ENCODE data around the gene SHROOM1. TPM values are rescaled to one million over a fixed set of nuclear protein-coding genes. Genes with fewer than 3 reads are reported as not detected.
"Not testable (repeated sequence)": the region's sequence is repeated elsewhere in the genome, so short reads cannot be mapped to it uniquely, and the experiment has no call there.

The SHROOM1 gene
- total and polyA plus RNA-seq, 2 donors (not counting 3 experiments of a cell fraction or from before 2014, with no cell fraction given), result 12.8 to 20.9 TPM

- intact Hi-C loops (cut with micrococcal nuclease), result no loop called here
- dilution Hi-C loops (cut with MboI; ENCODE audit: extremely low pct_ligation_motif_present, low sequenced_read_pairs), result no loop called here
- Histone ChIP-seq H3K27me3 (ENCODE audit: control insufficient read depth in 2 of 2, insufficient read depth in 2 of 2, low read length in 2 of 2) (peaks cover 0 to 2% of the 10 kb centered on the region in 2 experiments), H3K9me1 (replicated peaks; ENCODE audit: control insufficient read depth, extremely low read depth, insufficient read depth, low read length) (no peaks in the 10 kb centered on the region), H2AFZ (ENCODE audit: low read depth, low read length) (no peak overlapping the region), H3K79me2 (ENCODE audit: control insufficient read depth, insufficient read depth, low read length) (no peaks in the 10 kb centered on the region), H3K9ac (replicated peaks; ENCODE audit: extremely low read depth, insufficient read depth, low read length) (no peak overlapping the region), H3K9me3 (replicated peaks; ENCODE audit: control insufficient read depth, insufficient read depth, low read length) (no peaks in the 10 kb centered on the region), H3K4me3 (replicated peaks in 1 of 3; ENCODE audit: insufficient read depth in 1 of 3, low read depth in 1 of 3, low read length in 3 of 3) (no peak overlapping the region), H3K27ac (ENCODE audit: insufficient read depth, low read depth, low read length) (no peak overlapping the region), H3K4me2 (ENCODE audit: insufficient read depth, low read length) (no peak overlapping the region), H3K4me1 (ENCODE audit: control insufficient read depth, extremely low read depth, insufficient read depth, low read length) (no peaks in the 10 kb centered on the region), H3K36me3 (ENCODE audit: control insufficient read depth in 2 of 2, extremely low read depth in 1 of 2, insufficient read depth in 2 of 2, low read length in 2 of 2) (no peaks in the 10 kb centered on the region), H4K20me1 (replicated peaks; ENCODE audit: control insufficient read depth, extremely low read depth, insufficient read depth, low read length) (no peaks in the 10 kb centered on the region)
- TF ChIP-seq POLR2A (IDR thresholded peaks at IDR 0.05; ENCODE audit: low read depth, low read length) (no peak), FOS (IDR thresholded peaks at IDR 0.05; ENCODE audit: borderline replicate concordance, insufficient read depth, low read length) (no peak), GATA2 (IDR thresholded peaks at IDR 0.05; ENCODE audit: insufficient read depth, insufficient read length, low read depth, low read length) (no peak), POLR2AphosphoS5 (IDR thresholded peaks at IDR 0.05; ENCODE audit: insufficient read depth, low read depth, low read length) (no peak), JUN (IDR thresholded peaks at IDR 0.05; ENCODE audit: borderline replicate concordance, insufficient read depth, insufficient read length, low read depth) (no peak), MAX (IDR thresholded peaks at IDR 0.05; ENCODE audit: insufficient read depth, insufficient read length) (no peak), EZH2 (IDR thresholded peaks at IDR 0.05; ENCODE audit: borderline replicate concordance, low read depth, low read length, severe bottlenecking) (no peak), MYC (IDR thresholded peaks at IDR 0.05; ENCODE audit: low read depth, low read length) (no peak), CTCF (IDR thresholded peaks at IDR 0.05; ENCODE audit: extremely low read depth in 1 of 2, insufficient read depth in 1 of 2, low read depth in 1 of 2, low read length in 2 of 2) (no peak)
- FAIRE-seq (no peak), DNase-seq (ENCODE audit: low read depth, low spot score) (no peak)
- POLR2A ChIA-PET, result no interaction called here
- CTCF ChIA-PET, result no interaction called here
- no TSS peak for BruUV-seq (replicated peaks)
Observed at GRCh38 chr5:132856011-132856410, 25.6 kb upstream of the SHROOM1 start.

- CTCF ChIA-PET, result interaction anchor here (0.8 to 2.2 kb wide), 5 partner anchors 9 to 35 kb away, joined by 3 to 13 read pairs (median 4); no protein-coding TSS in a partner anchor
- H3K27ac ChIP-seq (ENCODE audit: insufficient read depth, low read depth, low read length); H4K20me1 ChIP-seq (replicated peaks; ENCODE audit: control insufficient read depth, extremely low read depth, insufficient read depth, low read length); dilution Hi-C loops (cut with MboI; ENCODE audit: extremely low pct_ligation_motif_present, low sequenced_read_pairs); H2AFZ ChIP-seq (ENCODE audit: low read depth, low read length); DNase-seq (ENCODE audit: low read depth, low spot score); H3K4me2 ChIP-seq (ENCODE audit: insufficient read depth, low read length); H3K27me3 ChIP-seq (ENCODE audit: control insufficient read depth in 2 of 2, insufficient read depth in 2 of 2, low read length in 2 of 2); H3K9me3 ChIP-seq (replicated peaks; ENCODE audit: control insufficient read depth, insufficient read depth, low read length); BruUV-seq (replicated peaks); H3K79me2 ChIP-seq (ENCODE audit: control insufficient read depth, insufficient read depth, low read length); FAIRE-seq; H3K4me1 ChIP-seq (ENCODE audit: control insufficient read depth, extremely low read depth, insufficient read depth, low read length); POLR2A ChIA-PET; H3K9ac ChIP-seq (replicated peaks; ENCODE audit: extremely low read depth, insufficient read depth, low read length); H3K36me3 ChIP-seq (ENCODE audit: control insufficient read depth in 2 of 2, extremely low read depth in 1 of 2, insufficient read depth in 2 of 2, low read length in 2 of 2); H3K9me1 ChIP-seq (replicated peaks; ENCODE audit: control insufficient read depth, extremely low read depth, insufficient read depth, low read length); H3K4me3 ChIP-seq (replicated peaks in 1 of 3; ENCODE audit: insufficient read depth in 1 of 3, low read depth in 1 of 3, low read length in 3 of 3): not testable (repeated sequence)
- intact Hi-C loops (cut with micrococcal nuclease), result loop anchor here (1.0 kb wide), 1 partner anchor 25 kb away; the partner anchor contains the start of gene SHROOM1
Observed at GRCh38 chr5:132854992-132855391, 24.5 kb upstream of the SHROOM1 start.
